ENCODE results near the gene SLC16A2.

The SLC16A2 gene

GRCh38 chrX:74536152-74536831, 115.0 kb downstream of the SLC16A2 start:
- DNase-seq (ENCODE audit: low read depth in 3 of 3) = no peak

GRCh38 chrX:74536832-74537371, 115.6 kb downstream of the SLC16A2 start:
- DNase-seq (ENCODE audit: low read depth in 3 of 3) = no peak

- DNase-seq (ENCODE audit: low read depth in 3 of 3) = no peak
Measured at GRCh38 chrX:74540635-74541249, 119.4 kb downstream of the SLC16A2 start.

- DNase-seq (ENCODE audit: low read depth in 3 of 3) = no peak
Measured at GRCh38 chrX:74545880-74546523, 124.7 kb downstream of the SLC16A2 start.

- no peak for DNase-seq (ENCODE audit: low read depth in 3 of 3)
Measured at GRCh38 chrX:74546984-74547383, 125.7 kb downstream of the SLC16A2 start.

- peak; percentile 62 to 70 (median 63) for DNase-seq (ENCODE audit: low read depth in 3 of 3)
Measured at GRCh38 chrX:74550295-74550802, 129.1 kb downstream of the SLC16A2 start.

GRCh38 chrX:74551934-74552333, 130.6 kb downstream of the SLC16A2 start:
- no peak for DNase-seq (ENCODE audit: low read depth in 3 of 3)

GRCh38 chrX:74557378-74557777, 136.1 kb downstream of the SLC16A2 start:
- DNase-seq (ENCODE audit: low read depth in 3 of 3) = no peak

- DNase-seq (ENCODE audit: low read depth in 3 of 3) = no peak
Measured at GRCh38 chrX:74578137-74578536, 156.8 kb downstream of the SLC16A2 start.

GRCh38 chrX:74579597-74580198, 158.4 kb downstream of the SLC16A2 start:
- no peak for DNase-seq (ENCODE audit: low read depth in 3 of 3)
